ENCODE results near the gene ARHGEF12. TPM values are rescaled to one million over a fixed set of nuclear protein-coding genes. Genes with fewer than 3 reads are reported as not detected.

ARHGEF12 gene
- polyA plus RNA-seq, 3 donors = 0.25 to 0.87 (median 0.27) TPM

DNA sequence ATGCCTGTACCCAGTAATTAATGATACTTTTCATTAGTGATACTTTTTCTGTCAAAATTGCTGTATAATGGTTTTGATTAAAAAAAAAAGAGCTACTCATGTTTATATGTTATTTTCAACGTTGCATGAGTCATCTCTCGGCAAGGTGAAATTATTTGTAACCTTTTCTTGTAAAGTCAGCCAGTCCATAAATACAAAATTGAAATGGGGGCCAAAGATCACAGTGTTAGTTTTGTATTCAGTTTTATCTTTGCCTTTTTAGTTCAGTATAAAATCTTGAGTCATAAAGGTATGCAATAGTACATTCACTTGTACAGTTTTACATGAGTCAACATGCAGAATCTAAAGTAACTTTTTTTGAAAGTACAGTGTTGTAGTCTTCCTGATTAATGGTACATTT is 4.3 kb downstream of the ARHGEF12 start:
- no peaks in the 10 kb centered on the region for H3K36me3 ChIP-seq (replicated peaks in 1 of 2; ENCODE audit: control insufficient read depth in 1 of 2, insufficient read depth in 2 of 2, low read length in 2 of 2)
- Mint-ChIP-seq H3K27ac (no peak overlapping the region), H3K4me1 (peaks cover 25% of the 10 kb centered on the region), H3K9me3 (peaks cover 0 to 26% (median 14%) of the 10 kb centered on the region in 7 donors), H3K4me3 (peak overlapping the region in 1 of 2 donors; percentile 85), H3K27me3 (ENCODE audit: low read depth in 3 of 3) (peaks cover 79 to 94% (median 86%) of the 10 kb centered on the region in 3 donors), H3K36me3 (peaks cover 7 to 11% of the 10 kb centered on the region in 2 donors)
- peaks cover 89 to 95% of the 10 kb centered on the region in 2 donors for H3K27me3 ChIP-seq (ENCODE audit: control insufficient read depth in 2 of 2, insufficient read depth in 2 of 2, low read length in 2 of 2)
- H3K27ac ChIP-seq (ENCODE audit: low read depth in 1 of 2, low read length in 2 of 2) = no peak overlapping the region
- H4K20me1 ChIP-seq (ENCODE audit: insufficient read depth, low read length) = peaks cover 10% of the 10 kb centered on the region
- H3K4me1 ChIP-seq (ENCODE audit: control insufficient read depth in 1 of 2, insufficient read depth in 2 of 2, low read length in 2 of 2) = peaks cover 31 to 33% of the 10 kb centered on the region in 2 donors
- no peak overlapping the region for H3K4me2 ChIP-seq (replicated peaks; ENCODE audit: extremely low read depth, low read length, poor library complexity, severe bottlenecking)
- H2AFZ ChIP-seq (ENCODE audit: insufficient read depth, low read depth, low read length, poor library complexity, severe bottlenecking) = no peak overlapping the region
- TF ChIP-seq, protein P1, sequence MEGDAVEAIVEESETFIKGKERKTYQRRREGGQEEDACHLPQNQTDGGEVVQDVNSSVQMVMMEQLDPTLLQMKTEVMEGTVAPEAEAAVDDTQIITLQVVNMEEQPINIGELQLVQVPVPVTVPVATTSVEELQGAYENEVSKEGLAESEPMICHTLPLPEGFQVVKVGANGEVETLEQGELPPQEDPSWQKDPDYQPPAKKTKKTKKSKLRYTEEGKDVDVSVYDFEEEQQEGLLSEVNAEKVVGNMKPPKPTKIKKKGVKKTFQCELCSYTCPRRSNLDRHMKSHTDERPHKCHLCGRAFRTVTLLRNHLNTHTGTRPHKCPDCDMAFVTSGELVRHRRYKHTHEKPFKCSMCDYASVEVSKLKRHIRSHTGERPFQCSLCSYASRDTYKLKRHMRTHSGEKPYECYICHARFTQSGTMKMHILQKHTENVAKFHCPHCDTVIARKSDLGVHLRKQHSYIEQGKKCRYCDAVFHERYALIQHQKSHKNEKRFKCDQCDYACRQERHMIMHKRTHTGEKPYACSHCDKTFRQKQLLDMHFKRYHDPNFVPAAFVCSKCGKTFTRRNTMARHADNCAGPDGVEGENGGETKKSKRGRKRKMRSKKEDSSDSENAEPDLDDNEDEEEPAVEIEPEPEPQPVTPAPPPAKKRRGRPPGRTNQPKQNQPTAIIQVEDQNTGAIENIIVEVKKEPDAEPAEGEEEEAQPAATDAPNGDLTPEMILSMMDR (IDR thresholded peaks at IDR 0.05) = no peak
- peaks cover 7 to 51% of the 10 kb centered on the region in 2 donors for H3K9me3 ChIP-seq (replicated peaks in 1 of 2; ENCODE audit: control insufficient read depth in 1 of 2, insufficient read depth in 1 of 2, low read length in 2 of 2)
- no peaks in the 10 kb centered on the region for H3K79me2 ChIP-seq (ENCODE audit: insufficient read depth, low read length)
- H3K4me3 ChIP-seq (replicated peaks in 1 of 3; ENCODE audit: low read depth in 2 of 3, low read length in 3 of 3) = no peak overlapping the region
- no peak overlapping the region for H3K9ac ChIP-seq (ENCODE audit: insufficient read depth, low read length, poor library complexity, severe bottlenecking)
- no CpG with 5 or more reads among the region's 2 CpGs for WGBS (ENCODE audit: insufficient coverage)
- intact Hi-C loops (cut with micrococcal nuclease) = no loop called here
- DNase-seq = no peak

GRCh38 chr11:120342226-120342625 is 6.0 kb downstream of the ARHGEF12 start:
- Histone ChIP-seq H3K27me3 (ENCODE audit: control insufficient read depth in 2 of 2, insufficient read depth in 2 of 2, low read length in 2 of 2) (peaks cover 93 to 100% of the 10 kb centered on the region in 2 donors), H4K20me1 (ENCODE audit: insufficient read depth, low read length) (peaks cover 22% of the 10 kb centered on the region), H3K9ac (ENCODE audit: insufficient read depth, low read length, poor library complexity, severe bottlenecking) (no peak overlapping the region), H3K27ac (ENCODE audit: low read depth in 1 of 2, low read length in 2 of 2) (no peak overlapping the region), H3K79me2 (ENCODE audit: insufficient read depth, low read length) (no peaks in the 10 kb centered on the region), H3K9me3 (replicated peaks in 1 of 2; ENCODE audit: control insufficient read depth in 1 of 2, insufficient read depth in 1 of 2, low read length in 2 of 2) (peaks cover 1 to 48% of the 10 kb centered on the region in 2 donors), H3K36me3 (replicated peaks in 1 of 2; ENCODE audit: control insufficient read depth in 1 of 2, insufficient read depth in 2 of 2, low read length in 2 of 2) (no peaks in the 10 kb centered on the region), H3K4me3 (replicated peaks in 1 of 3; ENCODE audit: low read depth in 2 of 3, low read length in 3 of 3) (no peak overlapping the region), H3K4me2 (replicated peaks; ENCODE audit: extremely low read depth, low read length, poor library complexity, severe bottlenecking) (no peak overlapping the region), H3K4me1 (ENCODE audit: control insufficient read depth in 1 of 2, insufficient read depth in 2 of 2, low read length in 2 of 2) (peaks cover 18 to 19% of the 10 kb centered on the region in 2 donors), H2AFZ (ENCODE audit: insufficient read depth, low read depth, low read length, poor library complexity, severe bottlenecking) (no peak overlapping the region)
- intact Hi-C loops (cut with micrococcal nuclease) = no loop called here
- WGBS (ENCODE audit: insufficient coverage) = no CpG with 5 or more reads among the region's 3 CpGs
- Mint-ChIP-seq H3K4me1 (peaks cover 20% of the 10 kb centered on the region), H3K27ac (no peak overlapping the region), H3K36me3 (peaks cover 3 to 6% of the 10 kb centered on the region in 2 donors), H3K27me3 (ENCODE audit: low read depth in 3 of 3) (peaks cover 86 to 95% (median 92%) of the 10 kb centered on the region in 3 donors), H3K4me3 (peak overlapping the region in 1 of 2 donors; percentile 74), H3K9me3 (peaks cover 0 to 21% (median 7%) of the 10 kb centered on the region in 7 donors)
- TF ChIP-seq, protein P1 (IDR thresholded peaks at IDR 0.05) = no peak
- DNase-seq = no peak
